Aortic smooth muscle cell (primary cell): ENCODE results near the gene SURF6. TPM values are rescaled to one million over a fixed set of nuclear protein-coding genes. Genes with fewer than 3 reads are reported as not detected.

Experiments
- total RNA-seq: library from RNA; depleted of rRNA; stranded (reverse); fragments of >200 nt; gene quantifications from 2 replicates; pipeline ENCODE4 v1.2.3, GENCODE V29; 2014

The SURF6 gene
- total RNA-seq: 7.5 and 12.2 TPM in 2 replicates

DNA sequence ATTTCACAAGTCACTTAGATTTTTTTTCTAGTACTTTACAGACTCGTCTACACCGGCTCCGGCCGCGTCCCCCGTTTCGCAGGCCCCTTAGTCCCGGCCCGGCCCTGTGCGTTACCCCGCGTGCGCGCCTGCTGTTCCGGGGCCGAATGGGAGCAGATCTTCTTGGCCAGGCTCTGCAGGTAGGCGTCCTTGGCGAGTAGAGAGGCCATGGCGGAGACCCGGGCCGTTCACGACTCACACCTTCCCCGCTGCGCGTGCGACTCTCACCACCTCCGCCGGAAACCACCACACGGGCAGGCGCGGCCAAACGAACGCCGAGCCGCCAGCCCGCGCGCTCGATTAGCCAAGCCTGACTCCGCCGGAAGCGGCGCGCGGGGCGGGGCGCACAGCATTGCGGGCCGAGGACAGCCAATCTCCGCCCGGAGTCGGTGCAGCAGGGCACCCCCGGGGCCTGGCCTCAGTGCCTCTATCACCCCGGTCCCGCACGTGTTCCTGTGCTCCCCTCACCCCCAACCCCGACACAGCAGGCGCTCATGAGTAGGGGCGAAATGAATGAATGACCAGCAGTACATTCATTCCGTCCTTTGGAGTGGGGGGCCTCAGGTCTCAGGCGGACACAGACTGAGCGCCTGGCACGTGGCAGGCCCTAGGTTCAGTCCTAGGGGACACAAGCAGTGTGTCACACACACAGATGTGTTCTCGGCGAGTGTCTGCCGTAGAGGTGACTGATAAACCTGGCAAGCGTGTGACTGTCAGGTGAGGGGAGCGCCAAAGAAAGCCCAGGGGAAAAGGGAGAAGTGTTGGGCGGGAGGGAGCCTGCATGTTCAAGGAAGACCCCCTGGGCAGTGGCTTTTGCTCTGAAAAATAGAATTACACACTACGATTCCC lies at the start of gene SURF6:
TSS of gene SURF6 (minus strand) at position 265 of the 888 bp plus-strand sequence. CDS start at position 209, 56 bp downstream.

DNA sequence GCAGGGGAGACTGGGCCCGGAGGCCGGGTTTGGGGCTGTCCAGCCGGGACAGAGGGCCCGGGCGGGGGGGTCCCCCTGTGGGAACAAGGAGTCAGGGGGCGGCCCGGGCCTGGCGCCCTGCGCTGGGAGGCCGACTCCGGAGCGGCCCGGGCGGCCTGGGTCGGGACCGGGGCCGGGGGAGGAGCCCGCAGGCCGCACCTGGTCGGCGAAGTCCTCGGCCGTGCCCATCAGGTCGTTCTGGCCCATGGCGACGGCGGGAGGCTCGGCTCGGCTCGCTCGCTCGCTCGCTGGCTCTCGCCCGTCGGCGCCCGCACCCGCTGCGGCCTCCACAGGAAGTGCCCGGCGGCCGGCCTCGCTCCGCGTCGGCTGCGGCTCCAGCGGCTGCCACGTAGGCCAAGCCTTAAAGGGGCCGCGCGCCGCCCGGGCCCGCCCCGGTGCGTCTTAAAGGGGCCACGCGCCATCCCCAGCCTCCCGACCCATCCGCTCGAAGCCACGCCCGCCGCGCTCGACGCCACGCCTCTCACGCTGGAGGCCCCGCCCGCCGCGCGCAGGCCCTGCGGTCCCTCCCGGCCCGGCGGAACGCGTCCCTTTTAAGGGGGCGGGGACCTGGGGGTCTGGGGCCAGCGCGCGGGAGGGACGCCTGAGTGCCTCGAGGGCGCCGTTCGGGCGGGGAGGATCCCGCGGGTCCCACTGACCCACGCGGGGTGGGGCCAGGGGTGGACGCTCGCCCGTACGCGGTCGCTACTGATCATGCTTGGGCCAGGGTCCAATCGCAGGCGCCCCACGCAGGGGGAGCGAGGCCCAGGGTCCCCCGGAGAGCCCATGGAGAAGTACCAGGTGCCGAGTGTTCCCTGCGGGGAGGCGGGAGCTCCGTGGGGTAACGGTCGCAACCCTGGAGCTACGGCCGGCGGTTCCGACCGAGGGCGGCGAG lies 40.0 kb upstream of the SURF6 start, which contains the start of the genes STKLD1 and SURF4:
TSS of gene STKLD1 (plus strand) at position 643 of the 931 bp plus-strand sequence. CDS start at position 751, 108 bp downstream.
TSS of gene SURF4 (minus strand) at position 337 of the 931 bp plus-strand sequence. CDS start at position 246, 91 bp downstream.

DNA sequence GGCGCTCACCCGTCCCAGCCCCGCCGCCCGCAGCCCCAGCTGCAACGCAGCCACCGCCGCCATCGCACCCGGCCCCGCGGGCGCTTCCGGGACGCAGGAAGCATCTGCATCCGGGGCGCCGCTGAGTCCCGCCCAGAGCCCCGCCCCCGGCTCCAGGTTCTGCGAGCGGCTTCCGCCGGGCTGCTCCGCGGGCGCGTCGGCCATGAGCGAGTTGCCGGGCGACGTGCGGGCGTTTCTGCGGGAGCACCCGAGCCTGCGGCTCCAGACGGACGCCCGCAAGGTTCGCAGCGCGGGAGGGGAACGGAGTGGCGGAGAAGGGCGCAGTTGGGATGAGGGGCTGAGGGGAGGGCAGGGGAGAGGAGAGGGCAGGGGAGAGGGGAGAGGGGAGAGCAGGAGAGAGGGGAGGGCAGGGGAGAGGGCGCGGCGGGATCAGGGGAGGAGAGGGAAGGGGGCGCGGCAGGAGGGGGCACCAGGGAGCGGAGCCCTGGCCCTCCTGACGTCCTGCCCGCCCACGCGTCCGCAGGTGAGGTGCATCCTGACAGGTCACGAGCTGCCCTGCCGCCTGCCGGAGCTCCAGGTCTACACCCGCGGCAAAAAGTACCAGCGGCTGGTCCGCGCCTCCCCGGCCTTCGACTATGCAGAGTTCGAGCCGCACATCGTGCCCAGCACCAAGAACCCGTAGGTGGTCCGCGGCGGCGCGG lies 20.6 kb upstream of the SURF6 start, which contains the start of the genes SURF1 and SURF2:
TSS of gene SURF1 (minus strand) at position 97 of the 701 bp plus-strand sequence. CDS start at position 63, 34 bp downstream.
TSS of gene SURF2 (plus strand) at position 160 of the 701 bp plus-strand sequence. CDS start at position 203, 43 bp downstream.

DNA sequence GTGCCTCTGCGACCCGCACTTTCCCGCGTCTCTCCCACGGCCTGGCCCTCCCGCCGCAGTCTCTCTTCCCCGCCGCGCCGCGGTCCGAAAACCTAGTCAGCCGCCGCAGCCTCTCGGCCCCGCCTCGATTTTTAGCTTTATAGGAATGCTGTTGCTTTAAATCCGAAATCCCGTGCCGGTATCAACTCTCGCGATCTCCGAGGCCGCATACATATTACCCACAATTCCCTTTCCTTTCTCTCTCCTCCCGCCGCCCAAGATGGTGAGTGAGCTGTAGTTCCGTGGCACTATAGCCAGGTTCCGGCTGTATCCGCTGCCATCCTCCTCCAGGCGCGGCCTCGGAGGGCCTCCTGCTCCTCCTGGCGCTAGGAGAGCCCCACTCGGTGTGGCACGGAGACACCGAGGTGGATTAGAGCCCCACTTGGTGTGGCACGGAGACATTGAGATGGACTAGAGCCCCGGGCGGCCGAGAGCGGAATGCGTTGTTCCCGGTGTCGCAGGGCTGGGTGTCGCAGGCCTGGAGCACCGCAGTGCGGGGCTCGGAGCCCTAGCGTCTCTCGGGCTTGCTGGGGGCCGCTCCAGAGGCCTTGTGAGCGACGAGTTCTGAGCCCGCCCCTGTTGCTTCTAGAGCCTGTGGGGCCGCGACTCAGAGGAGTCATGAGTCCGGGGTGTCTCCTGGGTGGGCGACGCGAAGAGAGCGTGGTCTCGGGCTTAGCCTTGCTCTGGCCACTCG lies 12.2 kb upstream of the SURF6 start, which contains the start of the genes MED22 and RPL7A:
TSS of gene MED22 (minus strand) at position 147 of the 733 bp plus-strand sequence. CDS start 1,469 bp downstream, outside the sequence.
TSS of gene RPL7A (plus strand) at position 234 of the 733 bp plus-strand sequence. CDS start at position 260, 26 bp downstream.

Other genes starting within 250 kb of the SURF6 start
- gene RALGDS, start 214.9 kb downstream of the SURF6 start, total RNA-seq: 13.4 and 19.8 TPM in 2 replicates
- 3.5 and 3.8 TPM in 2 replicates for gene GBGT1, start 172.3 kb downstream of the SURF6 start, total RNA-seq
- gene OBP2B, start 126.9 kb downstream of the SURF6 start, total RNA-seq: not detected in 2 replicates
- gene ABO, start 61.0 kb downstream of the SURF6 start, total RNA-seq: not detected in 2 replicates
- 14.5 and 14.8 TPM in 2 replicates for gene MED22, start 11.9 kb upstream of the SURF6 start, total RNA-seq
- 2,146 and 2,339 TPM in 2 replicates for gene RPL7A, start 12.0 kb upstream of the SURF6 start, total RNA-seq
- 22.7 and 36.2 TPM in 2 replicates for gene SURF1, start 20.3 kb upstream of the SURF6 start, total RNA-seq
- gene SURF2, start 20.4 kb upstream of the SURF6 start, total RNA-seq: 13.9 and 21.3 TPM in 2 replicates
- 382 and 497 TPM in 2 replicates for gene SURF4, start 39.9 kb upstream of the SURF6 start, total RNA-seq
- 0.44 and 0.79 TPM in 2 replicates for gene STKLD1, start 40.2 kb upstream of the SURF6 start, total RNA-seq
- 11.9 and 16.8 TPM in 2 replicates for gene REXO4, start 81.8 kb upstream of the SURF6 start, total RNA-seq
- 1.8 and 2.0 TPM in 2 replicates for gene ADAMTS13, start 86.2 kb upstream of the SURF6 start, total RNA-seq
- gene CACFD1, start 123.8 kb upstream of the SURF6 start, total RNA-seq: 7.1 and 10.6 TPM in 2 replicates
- gene SLC2A6, start 142.9 kb upstream of the SURF6 start, total RNA-seq: 12.1 and 14.3 TPM in 2 replicates
- gene MYMK, start 188.8 kb upstream of the SURF6 start, total RNA-seq: not detected in 2 replicates
- gene ADAMTSL2, start 198.5 kb upstream of the SURF6 start, total RNA-seq: 0.06 and 0.79 TPM in 2 replicates